Stimulated activated CD4-positive, alpha-beta T cell treated with anti-CD3 and anti-CD28 coated beads, Interleukin-12 subunit alpha, Interleukin-12 subunit beta, amount 100 ng/mL, for 48 hours (primary cell): ENCODE results near the gene HSD11B2.
A peak's percentile ranks its signal among the peaks of the same experiment; 100 is the strongest.

ENCODE experiments used
- DNase-seq, 3 donors: peaks; one replicate each; pipeline ENCODE4 v3.0.0-alpha.2; 2020; ENCODE audit warnings: low read depth in 2 of 3, low spot score in 1 of 3

HSD11B2 gene

GRCh38 chr16:67431775-67432505 lies 1.0 kb downstream of the HSD11B2 start:
- no peak for DNase-seq

GRCh38 chr16:67432506-67432890 lies 1.6 kb downstream of the HSD11B2 start:
- no peak for DNase-seq

GRCh38 chr16:67433131-67433719 lies 2.3 kb downstream of the HSD11B2 start:
- no peak for DNase-seq

- no peak for DNase-seq
Measured at GRCh38 chr16:67435758-67436164, 4.8 kb downstream of the HSD11B2 start.

- DNase-seq = no peak
Measured at GRCh38 chr16:67436640-67437193, 5.8 kb downstream of the HSD11B2 start.

- no peak for DNase-seq
Measured at GRCh38 chr16:67437513-67437912, 6.6 kb downstream of the HSD11B2 start.

- DNase-seq = no peak
Measured at GRCh38 chr16:67438098-67438791, 7.3 kb downstream of the HSD11B2 start.

- no peak for DNase-seq
Measured at GRCh38 chr16:67438824-67439393, 8.0 kb downstream of the HSD11B2 start.

GRCh38 chr16:67441271-67441753 lies 10.4 kb downstream of the HSD11B2 start:
- no peak for DNase-seq

- DNase-seq = no peak
Measured at GRCh38 chr16:67441907-67442306, 11.0 kb downstream of the HSD11B2 start.

- DNase-seq = no peak
Measured at GRCh38 chr16:67442581-67443255, 11.8 kb downstream of the HSD11B2 start.

- no peak for DNase-seq
Measured at GRCh38 chr16:67443265-67443664, 12.3 kb downstream of the HSD11B2 start.

- DNase-seq = no peak
Measured at GRCh38 chr16:67444259-67445125, 13.6 kb downstream of the HSD11B2 start.

- DNase-seq = no peak
Measured at GRCh38 chr16:67445126-67445426, 14.2 kb downstream of the HSD11B2 start.

- no peak for DNase-seq
Measured at GRCh38 chr16:67445441-67445912, 14.6 kb downstream of the HSD11B2 start.

GRCh38 chr16:67445913-67446907 lies 15.3 kb downstream of the HSD11B2 start:
- DNase-seq = no peak

- no peak for DNase-seq
Measured at GRCh38 chr16:67446968-67447507, 16.1 kb downstream of the HSD11B2 start.

- DNase-seq = peak; percentile 67 to 80 (median 72)
Measured at GRCh38 chr16:67447508-67448076, 16.7 kb downstream of the HSD11B2 start.
